OCI-LY7 (cell line): ENCODE results near the gene TKT. TPM values are rescaled to one million over a fixed set of nuclear protein-coding genes. Genes with fewer than 3 reads are reported as not detected.
A peak's percentile ranks its signal among the peaks of the same experiment; 100 is the strongest.

Experiments
- BruUV-seq: library from RNA; stranded (reverse); fragments of 400-500 nt; replicated peaks from 2 replicates; lab custom pipeline; 2021; lab: Mats Ljungman, UMichigan
- CTCF ChIA-PET: fragments of 300-600 bp; sonication (Branson Sonifier 250); formaldehyde crosslinking; loops from one replicate; lab custom pipeline; 2022; ENCODE audit warnings: antibody characterized with exemption; ENCODE audit not compliant: unreplicated experiment; lab: Charles Lee
- POLR2A ChIA-PET: fragments of 300-600 bp; sonication (Branson Sonifier 250); formaldehyde crosslinking; loops from one replicate; lab custom pipeline; 2022; ENCODE audit warnings: antibody characterized with exemption; lab: Charles Lee
- DNase-seq: peaks from one replicate; pipeline ENCODE4 v3.0.0-alpha.2; 2015; ENCODE audit warnings: low spot score
- H2AFZ ChIP-seq: fragments of 200-600 bp; sonication (generic), shearing (Covaris generic); 2 replicates; pipeline ENCODE4 v1.6.1; 2014; ENCODE audit warnings: mild to moderate bottlenecking, antibody characterized with exemption, low read length, moderate library complexity
- H3K27ac ChIP-seq: fragments of 200-600 bp; sonication (generic); 2 replicates; pipeline ENCODE4 v1.5.1; 2014; ENCODE audit warnings: mixed run types, low read depth, mild to moderate bottlenecking, moderate library complexity, low read length, inconsistent platforms; ENCODE audit not compliant: poor library complexity, severe bottlenecking
- H3K36me3 ChIP-seq: fragments of 200-600 bp; sonication (generic); 2 replicates; pipeline ENCODE4 v1.6.1; 2014; ENCODE audit warnings: mild to moderate bottlenecking, antibody characterized with exemption, low read length, moderate library complexity, mixed read lengths; ENCODE audit not compliant: insufficient read depth
- H3K4me1 ChIP-seq: fragments of 200-600 bp; sonication (generic); 2 replicates; pipeline ENCODE4 v1.5.1; 2014; ENCODE audit warnings: mild to moderate bottlenecking, low read length; ENCODE audit not compliant: insufficient read depth, poor library complexity, severe bottlenecking
- H3K4me2 ChIP-seq: fragments of 200-600 bp; sonication (generic); 2 replicates; pipeline ENCODE4 v1.6.1; 2014; ENCODE audit warnings: mild to moderate bottlenecking, low read length
- H3K4me3 ChIP-seq: fragments of 200-600 bp; sonication (generic); 2 replicates; pipeline ENCODE4 v1.5.1; 2014; ENCODE audit warnings: mild to moderate bottlenecking, low read depth, low read length; ENCODE audit not compliant: poor library complexity, severe bottlenecking
- H3K79me2 ChIP-seq: fragments of 200-600 bp; sonication (generic); 2 replicates; pipeline ENCODE4 v1.6.1; 2016; ENCODE audit warnings: low read depth, mild to moderate bottlenecking, low read length, moderate library complexity, mixed read lengths; ENCODE audit not compliant: insufficient read depth
- H3K9me2 ChIP-seq: fragments of 200-600 bp; sonication (generic); 2 replicates; pipeline ENCODE4 v1.6.1; 2016; ENCODE audit warnings: mild to moderate bottlenecking, low read length, mixed read lengths; ENCODE audit not compliant: insufficient read depth
- H3K9me3 ChIP-seq: fragments of 200-600 bp; sonication (generic); 2 replicates; pipeline ENCODE4 v1.6.1; 2014; ENCODE audit warnings: mild to moderate bottlenecking, mixed run types, low read length, mixed read lengths
- H4K20me1 ChIP-seq: fragments of 200-600 bp; sonication (generic); 2 replicates; pipeline ENCODE4 v1.6.1; 2014; ENCODE audit warnings: mild to moderate bottlenecking, antibody characterized with exemption, low read length, moderate library complexity, mixed read lengths; ENCODE audit not compliant: insufficient read depth
- CTCF ChIP-seq: fragments of 200-600 bp; sonication (generic); conservative IDR thresholded peaks from 2 replicates; pipeline ENCODE4 v1.5.1; 2014; ENCODE audit warnings: mild to moderate bottlenecking, antibody characterized with exemption, low read length, moderate library complexity, mixed read lengths
- EZH2phosphoT487 ChIP-seq: fragments of 200-600 bp; sonication (generic); IDR thresholded peaks from 2 replicates; pipeline ENCODE4 v1.6.1; 2018; ENCODE audit warnings: low read depth, borderline replicate concordance, mild to moderate bottlenecking, mixed run types, antibody characterized with exemption, low read length, moderate library complexity, mixed read lengths
- intact Hi-C: fragments of 100-400 bp; cut with micrococcal nuclease; formaldehyde crosslinking; loops from one replicate; pipeline ENCODE4 v1.10.0; 2022; ENCODE audit not compliant: unreplicated experiment
- total RNA-seq, 2 experiments: library from RNA; depleted of rRNA in 1 of 2; stranded (reverse); fragments of >200 nt in 1 of 2; shearing (Covaris generic) in 1 of 2; gene quantifications; 2 replicates each; pipeline ENCODE4 v1.2.3, GENCODE V29; 2014 to 2022

Gene TKT
- total RNA-seq, 2 experiments from 2014 or later = 325 to 386 TPM

GRCh38 chr3:53182764-53183355 lies 73.0 kb downstream of the TKT start:
- no TSS peak for BruUV-seq
- Histone ChIP-seq H3K4me2 (no peak overlapping the region), H3K36me3 (peaks cover 90% of the 10 kb centered on the region), H3K79me2 (peaks cover 10% of the 10 kb centered on the region; the same call in 1 of the 2 replicates), H3K4me1 (peaks cover 41% of the 10 kb centered on the region), H2AFZ (no peak overlapping the region), H3K4me3 (no peak overlapping the region), H3K9me2 (no peaks in the 10 kb centered on the region), H3K9me3 (no peaks in the 10 kb centered on the region), H3K27ac (no peak overlapping the region), H4K20me1 (no peaks in the 10 kb centered on the region)
- CTCF ChIA-PET = interaction anchor here (0.6 to 1.0 kb wide), 4 partner anchors 9 to 853 kb away, joined by 3 to 7 read pairs (median 3); no protein-coding TSS in a partner anchor
- POLR2A ChIA-PET = interaction anchor here (1.2 to 4.0 kb wide), 2 partner anchors 9 to 14 kb away, joined by 3 to 24 read pairs; no protein-coding TSS in a partner anchor
- DNase-seq = no peak
- TF ChIP-seq EZH2phosphoT487 = no peak
- no peak for TF ChIP-seq CTCF
- intact Hi-C loops = no loop called here

GRCh38 chr3:53181528-53181927 lies 74.3 kb downstream of the TKT start:
- H3K9me2 ChIP-seq = no peaks in the 10 kb centered on the region
- no peak for TF ChIP-seq EZH2phosphoT487
- TF ChIP-seq CTCF = 0 out of 2 replicates have a peak, but pooled peaks have one; percentile 23
- H3K79me2 ChIP-seq = peaks cover 22% of the 10 kb centered on the region
- H3K36me3 ChIP-seq = peaks cover 86% of the 10 kb centered on the region
- ChIA-PET CTCF (interaction anchor here (1.9 kb wide), 1 partner anchor 9 kb away, joined by 8 read pairs; no protein-coding TSS in a partner anchor), POLR2A (interaction anchor here (4.0 kb wide), 1 partner anchor 11 kb away, joined by 24 read pairs; no protein-coding TSS in a partner anchor)
- BruUV-seq = no TSS peak
- H3K4me3 ChIP-seq = peak overlapping the region; percentile 33
- no peak overlapping the region for H2AFZ ChIP-seq
- peak overlapping the region; percentile 71 for H3K4me2 ChIP-seq
- peaks cover 52% of the 10 kb centered on the region for H3K4me1 ChIP-seq
- no peaks in the 10 kb centered on the region for H4K20me1 ChIP-seq
- intact Hi-C loops = no loop called here
- peak overlapping the region; percentile 87 for H3K27ac ChIP-seq
- DNase-seq = no peak
- H3K9me3 ChIP-seq = no peaks in the 10 kb centered on the region

GRCh38 chr3:53181024-53181371 lies 74.8 kb downstream of the TKT start:
- peaks cover 58% of the 10 kb centered on the region for H3K4me1 ChIP-seq
- TF ChIP-seq CTCF (no peak), EZH2phosphoT487 (no peak)

More at GRCh38 chr3:53181024-53181371, 74.8 kb downstream of the TKT start:
- CTCF ChIA-PET = interaction anchor here (1.0 to 1.9 kb wide), 3 partner anchors 9 to 15 kb away, joined by 7 to 9 read pairs (median 8); no protein-coding TSS in a partner anchor
- H2AFZ ChIP-seq = no peak overlapping the region
- H3K4me3 ChIP-seq = peak overlapping the region; percentile 33
- H3K36me3 ChIP-seq = peaks cover 86% of the 10 kb centered on the region
- H3K4me2 ChIP-seq = peak overlapping the region; percentile 71
- intact Hi-C loops = no loop called here
- POLR2A ChIA-PET = interaction anchor here (0.6 to 4.0 kb wide), 7 partner anchors 11 to 302 kb away, joined by 3 to 24 read pairs (median 4); partner anchors contain the start of gene PRKCD
- H4K20me1 ChIP-seq = no peaks in the 10 kb centered on the region
- H3K9me3 ChIP-seq = no peaks in the 10 kb centered on the region
- peaks cover 27% of the 10 kb centered on the region for H3K79me2 ChIP-seq
- DNase-seq = no peak
- peak overlapping the region; percentile 87 for H3K27ac ChIP-seq
- H3K9me2 ChIP-seq = no peaks in the 10 kb centered on the region
- no TSS peak for BruUV-seq
